ENCODE data around the gene SEMA6D.

SEMA6D gene

GRCh38 chr15:47725906-47726305 is 8.6 kb downstream of the SEMA6D start:
- no peak for TF ChIP-seq CTCF (IDR thresholded peaks at IDR 0.05; ENCODE audit: insufficient read depth, low read depth, low read length, missing control alignments)
- no peak for DNase-seq (ENCODE audit: low read depth)
- no peak overlapping the region for H3K4me3 ChIP-seq (ENCODE audit: low read length)

DNA sequence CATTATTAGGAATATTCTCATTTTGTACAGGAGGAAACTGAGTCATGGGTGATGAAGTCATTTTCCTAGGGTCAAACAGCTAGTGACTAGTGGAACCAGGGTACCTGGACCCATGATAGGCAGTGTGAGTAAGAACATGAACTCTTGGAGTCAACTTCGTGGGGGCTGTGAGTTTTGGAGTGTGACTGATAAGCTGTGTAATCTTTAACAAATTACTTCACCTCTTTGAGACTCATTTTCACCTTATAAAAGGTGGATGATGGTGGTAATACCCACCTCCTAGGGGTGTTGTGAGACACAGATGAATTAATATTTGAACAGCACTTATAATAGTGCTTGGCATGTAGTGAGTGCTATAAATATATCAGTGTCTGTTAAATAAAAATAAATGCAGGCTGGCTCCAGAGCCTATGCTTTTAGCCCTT is 9.1 kb downstream of the SEMA6D start:
- no peak for TF ChIP-seq CTCF (IDR thresholded peaks at IDR 0.05; ENCODE audit: insufficient read depth, low read depth, low read length, missing control alignments)
- peak; percentile 46 for DNase-seq (ENCODE audit: low read depth)

DNA sequence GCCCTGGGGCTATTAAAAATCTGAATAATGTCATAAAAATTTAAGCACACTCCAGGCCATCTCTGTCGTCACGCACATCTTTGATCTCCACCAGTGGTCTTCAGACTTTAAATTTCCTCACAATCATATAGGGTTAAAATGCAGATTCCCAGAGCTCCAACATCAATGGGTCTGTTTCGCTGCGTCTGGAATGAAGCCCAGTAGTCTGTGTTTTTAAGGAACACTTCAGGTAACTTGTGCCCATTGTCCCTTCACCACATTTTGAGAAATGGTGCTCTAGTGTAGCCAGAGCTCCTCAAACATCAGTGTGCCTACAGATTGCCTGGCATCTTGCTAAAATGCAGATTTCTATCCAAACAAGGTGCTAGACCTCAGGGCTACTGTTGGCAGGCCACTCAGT is 9.8 kb downstream of the SEMA6D start:
- no peak overlapping the region for H3K4me3 ChIP-seq (ENCODE audit: low read length)
- no peak for DNase-seq (ENCODE audit: low read depth)
- TF ChIP-seq CTCF (IDR thresholded peaks at IDR 0.05; ENCODE audit: insufficient read depth, low read depth, low read length, missing control alignments) = no peak

More for the DNA sequence above, 9.1 kb downstream of the SEMA6D start:
- no peak overlapping the region for H3K4me3 ChIP-seq (ENCODE audit: low read length)

- no peak overlapping the region for H3K4me3 ChIP-seq (ENCODE audit: low read length)
- TF ChIP-seq CTCF (IDR thresholded peaks at IDR 0.05; ENCODE audit: insufficient read depth, low read depth, low read length, missing control alignments) = no peak
- no peak for DNase-seq (ENCODE audit: low read depth)
These were observed 10.4 kb downstream of the SEMA6D start for GRCh38 chr15:47727676-47728075.

DNA sequence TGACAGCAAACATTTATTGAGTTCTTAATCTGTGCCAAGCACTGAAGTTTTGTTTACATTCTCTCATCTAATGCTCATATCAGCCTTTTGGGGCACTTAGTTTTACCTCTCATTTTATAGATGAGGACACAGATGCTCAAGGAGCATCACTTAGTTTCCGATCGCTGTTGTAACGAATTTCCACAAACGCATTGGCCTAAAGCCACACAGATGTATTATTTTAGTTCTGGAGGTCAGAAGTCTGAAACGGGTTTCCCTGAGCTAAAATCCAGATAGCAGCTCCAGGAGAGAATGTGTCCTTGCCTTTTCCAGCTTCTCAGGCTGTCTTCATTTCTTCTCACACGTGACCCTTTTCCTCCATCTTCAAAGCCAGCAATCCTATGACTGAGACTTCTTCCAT is 11.1 kb downstream of the SEMA6D start:
- no peak for DNase-seq (ENCODE audit: low read depth)

GRCh38 chr15:47728886-47729285 is 11.6 kb downstream of the SEMA6D start:
- H3K4me3 ChIP-seq (ENCODE audit: low read length) = no peak overlapping the region
- TF ChIP-seq CTCF (IDR thresholded peaks at IDR 0.05; ENCODE audit: insufficient read depth, low read depth, low read length, missing control alignments) = no peak
- DNase-seq (ENCODE audit: low read depth) = no peak

More for the DNA sequence above, 11.1 kb downstream of the SEMA6D start:
- no peak overlapping the region for H3K4me3 ChIP-seq (ENCODE audit: low read length)
- no peak for TF ChIP-seq CTCF (IDR thresholded peaks at IDR 0.05; ENCODE audit: insufficient read depth, low read depth, low read length, missing control alignments)

DNA sequence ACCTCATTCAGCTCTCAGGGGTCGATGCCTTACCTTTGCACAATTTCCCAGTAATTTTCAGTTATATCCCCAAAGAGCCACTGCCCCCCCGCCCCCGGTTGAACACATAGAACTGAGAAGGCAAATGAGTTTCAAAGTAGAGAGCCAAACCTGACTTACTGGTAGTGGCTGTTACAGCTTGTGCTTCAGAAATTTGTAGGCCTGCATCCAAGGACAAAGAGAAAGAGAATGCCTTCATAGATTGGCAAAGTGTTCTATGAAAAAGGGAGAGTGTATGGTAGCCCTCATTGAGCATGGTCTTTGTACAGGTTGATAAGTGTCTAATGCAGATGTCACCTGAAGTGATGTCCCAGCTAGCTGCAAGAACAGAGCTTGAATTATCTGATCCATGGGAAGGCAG is 13.9 kb downstream of the SEMA6D start:
- DNase-seq (ENCODE audit: low read depth) = no peak
- no peak for TF ChIP-seq CTCF (IDR thresholded peaks at IDR 0.05; ENCODE audit: insufficient read depth, low read depth, low read length, missing control alignments)
- no peak overlapping the region for H3K4me3 ChIP-seq (ENCODE audit: low read length)
